Esophagus squamous epithelium (tissue), 5 donors: ENCODE data around the gene RFTN1. TPM values are rescaled to one million over a fixed set of nuclear protein-coding genes. Genes with fewer than 3 reads are reported as not detected.

ENCODE experiments used
- DNase-seq: peaks from one replicate; lab custom pipeline; 2025; lab: John Stamatoyannopoulos, UW
- H3K27ac ChIP-seq, 4 donors: fragments of 200-600 bp; sonication (generic); one replicate each; pipeline ENCODE4 v1.5.1; 2016 to 2019; ENCODE audit warnings: mild to moderate bottlenecking in 1 of 4
- H3K27me3 ChIP-seq, 4 donors: fragments of 200-600 bp; sonication (generic); 1 replicate in 3 of 4; 2 replicates in 1 of 4; pipeline versions ENCODE4 v1.5.1 to v1.6.0; 2017 to 2021; ENCODE audit warnings: antibody characterized with exemption in 1 of 4
- H3K36me3 ChIP-seq, 3 donors: fragments of 200-600 bp; sonication (generic); one replicate each; pipeline ENCODE4 v1.5.1; 2016 to 2019
- H3K4me1 ChIP-seq, 3 donors: fragments of 200-600 bp; sonication (generic); one replicate each; pipeline ENCODE4 v1.5.1; 2017 to 2019
- H3K4me3 ChIP-seq, 4 donors: fragments of 200-600 bp; sonication (generic); 1 replicate in 3 of 4; 2 replicates in 1 of 4; pipeline ENCODE4 v1.5.1; 2016 to 2019; ENCODE audit warnings: mild to moderate bottlenecking in 2 of 4, moderate library complexity in 1 of 4
- H3K9me3 ChIP-seq, 3 donors: fragments of 200-600 bp; sonication (generic); one replicate each; pipeline ENCODE4 v1.5.1; 2016 to 2019
- CTCF ChIP-seq, 6 experiments: fragments of 450-650 bp in 4 of 6; fragments of 200-600 bp in 2 of 6; sonication (generic) in 2 of 6; IDR thresholded peaks; one replicate each; pipeline ENCODE4 v1.5.1; 2016 to 2019; ENCODE audit warnings: antibody characterized with exemption in 6 of 6, mild to moderate bottlenecking in 4 of 6, moderate library complexity in 4 of 6
- POLR2A ChIP-seq, 4 donors: fragments of 450-650 bp; IDR thresholded peaks; one replicate each; pipeline ENCODE4 v1.6.1; 2017; ENCODE audit warnings: antibody characterized with exemption in 4 of 4, mild to moderate bottlenecking in 4 of 4, moderate library complexity in 3 of 4
- WGBS, 2 donors: methylation state at CpG; one replicate each; pipeline ENCODE4 v1.1.5; 2018; 5-methylcytosine and 5-hydroxymethylcytosine counted together
- intact Hi-C: fragments of 100-400 bp; cut with DNase I; formaldehyde crosslinking; loops from one replicate; pipeline ENCODE4 v1.15.0; 2022
- total RNA-seq, 4 donors: library from RNA; depleted of rRNA; stranded (reverse); fragments of >200 nt; gene quantifications; one replicate each; pipeline ENCODE4 v1.1.0, GENCODE V29; 2016
- donor health status: DM: yes; HTN: yes; CAD: no.

RFTN1 gene
- total RNA-seq, 4 donors from 2014 or later, result 5.0 to 22.7 (median 12.4) TPM

- intact Hi-C loops, result no loop called here
- Histone ChIP-seq H3K27me3 (no peaks in the 10 kb centered on the region), H3K4me1 (peaks cover 0 to 27% (median 14%) of the 10 kb centered on the region in 3 donors), H3K9me3 (no peaks in the 10 kb centered on the region), H3K27ac (no peak overlapping the region), H3K36me3 (no peaks in the 10 kb centered on the region), H3K4me3 (no peak overlapping the region)
- TF ChIP-seq POLR2A (IDR thresholded peaks at IDR 0.05) (no peak), CTCF (IDR thresholded peaks at IDR 0.05) (no peak)
- DNase-seq, result no peak
- WGBS, 2 donors, result 27 to 47% methylated on average over 2 of the region's 2 CpGs
Observed at GRCh38 chr3:16504242-16504641, 9.3 kb downstream of the RFTN1 start.

DNA sequence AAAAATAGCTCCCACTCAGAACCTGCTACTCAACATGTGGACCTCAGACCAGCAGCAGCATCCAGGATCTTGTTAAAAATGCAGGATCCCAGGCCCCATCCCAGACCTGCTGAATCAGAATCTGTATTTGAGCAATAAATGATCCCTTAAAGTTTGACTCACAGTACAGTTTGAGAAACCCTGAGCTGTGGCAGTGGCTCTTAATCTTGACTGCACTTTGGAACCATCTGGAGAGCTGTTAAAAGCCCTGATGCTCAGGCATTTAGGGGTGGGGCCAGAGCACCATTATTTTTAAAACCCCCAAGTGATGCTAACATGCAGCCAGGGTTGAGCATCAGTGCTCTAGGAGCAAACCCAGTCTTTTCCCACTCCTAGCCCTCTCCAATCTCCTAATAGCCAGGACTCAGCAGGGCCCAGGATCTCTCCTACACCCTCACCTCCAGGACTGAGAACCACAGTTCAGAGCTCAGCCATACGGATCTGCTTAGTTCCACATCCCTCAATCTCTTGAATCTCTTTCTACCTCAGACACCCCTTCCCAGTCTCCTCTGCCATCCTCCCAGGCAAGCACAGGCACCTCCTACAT, 10.2 kb downstream of the RFTN1 start:
- Histone ChIP-seq H3K36me3 (no peaks in the 10 kb centered on the region), H3K27me3 (no peaks in the 10 kb centered on the region), H3K4me1 (peaks cover 0 to 18% (median 9%) of the 10 kb centered on the region in 3 donors), H3K4me3 (no peak overlapping the region), H3K27ac (no peak overlapping the region), H3K9me3 (no peaks in the 10 kb centered on the region)
- DNase-seq, result no peak
- intact Hi-C loops, result no loop called here
- WGBS, 2 donors, result 91 to 100% methylated on average over 1 of the region's 1 CpG
- TF ChIP-seq POLR2A (IDR thresholded peaks at IDR 0.05) (no peak), CTCF (IDR thresholded peaks at IDR 0.05) (no peak)

DNA sequence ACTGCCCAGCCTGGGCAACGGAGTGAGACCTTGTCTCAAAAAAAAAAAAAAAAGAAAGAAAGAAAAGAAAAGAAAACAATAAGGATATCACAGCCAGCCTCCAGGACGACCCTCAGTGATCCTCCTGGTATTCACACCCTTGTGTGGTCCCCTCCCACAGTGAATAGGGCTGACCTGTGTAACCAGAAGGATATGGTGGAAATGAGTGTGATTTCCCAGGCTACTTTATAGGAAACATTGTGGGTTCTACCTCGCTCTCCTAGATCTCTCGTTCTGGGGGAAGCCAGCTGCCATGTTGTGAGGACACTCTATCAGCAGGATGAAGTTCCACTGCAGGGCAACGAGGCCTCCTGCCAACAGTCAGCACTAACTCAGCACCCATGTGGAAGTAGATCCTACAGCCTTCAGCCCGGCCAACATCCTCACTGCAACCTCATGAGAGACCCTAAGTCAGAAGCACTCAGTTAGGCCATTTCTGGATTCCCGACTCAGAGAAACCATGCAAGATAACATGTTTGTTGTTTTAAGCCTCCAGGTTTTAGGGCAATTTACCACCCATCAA, 11.1 kb downstream of the RFTN1 start:
- DNase-seq, result no peak
- TF ChIP-seq POLR2A (IDR thresholded peaks at IDR 0.05), result no peak
- no peak for TF ChIP-seq CTCF (IDR thresholded peaks at IDR 0.05)
- intact Hi-C loops, result no loop called here
- H3K4me3 ChIP-seq, result no peak overlapping the region
- H3K9me3 ChIP-seq, result no peaks in the 10 kb centered on the region
- H3K36me3 ChIP-seq, result no peaks in the 10 kb centered on the region
- H3K27ac ChIP-seq, result no peak overlapping the region
- WGBS, 2 donors, result 83 to 84% methylated on average over 6 of the region's 7 CpGs
- H3K27me3 ChIP-seq, result no peaks in the 10 kb centered on the region
- peaks cover 0 to 10% (median 7%) of the 10 kb centered on the region in 3 donors for H3K4me1 ChIP-seq

DNA sequence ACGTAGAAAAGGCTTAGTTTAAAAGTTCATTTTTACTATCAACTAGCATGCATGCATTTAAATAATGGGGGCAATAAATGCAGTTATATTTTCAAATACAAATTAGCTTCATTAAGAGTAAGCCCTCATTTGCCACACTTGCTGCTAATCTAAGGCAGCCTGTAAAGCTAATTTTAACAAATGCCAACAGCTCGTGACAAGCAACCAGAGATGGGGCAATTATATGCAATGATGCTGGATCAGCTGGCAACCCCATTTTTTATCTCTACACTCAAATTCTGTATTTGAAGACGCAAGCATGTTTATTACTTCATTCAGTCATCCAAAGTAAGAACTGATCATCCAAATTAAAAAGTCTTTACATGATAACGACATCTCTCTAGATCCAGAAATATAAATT, 12.1 kb downstream of the RFTN1 start:
- Histone ChIP-seq H3K27ac (no peak overlapping the region), H3K27me3 (no peaks in the 10 kb centered on the region), H3K9me3 (no peaks in the 10 kb centered on the region), H3K4me3 (no peak overlapping the region), H3K36me3 (no peaks in the 10 kb centered on the region), H3K4me1 (peaks cover 0 to 10% (median 7%) of the 10 kb centered on the region in 3 donors)
- no peak for DNase-seq
- WGBS, 2 donors, result 79 to 81% methylated on average over 4 of the region's 4 CpGs
- intact Hi-C loops, result no loop called here
- TF ChIP-seq POLR2A (IDR thresholded peaks at IDR 0.05) (no peak), CTCF (IDR thresholded peaks at IDR 0.05) (no peak)

DNA sequence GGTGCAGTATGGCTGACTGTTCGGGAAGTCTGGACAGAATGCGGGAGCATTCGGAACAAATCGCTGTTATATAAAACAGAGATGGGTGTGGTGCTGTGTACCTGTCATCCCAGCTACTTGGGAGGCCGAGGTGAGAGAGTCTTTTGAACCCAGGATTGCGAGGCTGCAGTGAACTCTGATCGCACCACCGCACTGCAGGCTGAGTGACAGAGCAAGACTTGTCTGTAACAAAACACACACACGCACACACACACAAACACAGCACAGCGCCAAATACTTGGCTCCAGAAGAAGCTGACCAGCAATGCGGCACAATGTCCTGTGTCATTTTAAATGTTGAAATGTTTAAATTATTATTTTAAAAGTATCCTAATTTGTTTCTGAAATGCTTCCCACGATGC, 12.6 kb downstream of the RFTN1 start:
- Histone ChIP-seq H3K27ac (no peak overlapping the region), H3K27me3 (no peaks in the 10 kb centered on the region), H3K4me3 (no peak overlapping the region), H3K9me3 (no peaks in the 10 kb centered on the region), H3K36me3 (no peaks in the 10 kb centered on the region), H3K4me1 (peaks cover 0 to 13% (median 7%) of the 10 kb centered on the region in 3 donors)
- no peak for DNase-seq
- WGBS, 2 donors, result 78 to 89% methylated on average over 7 to 11 of the region's 12 CpGs
- intact Hi-C loops, result no loop called here
- TF ChIP-seq POLR2A (IDR thresholded peaks at IDR 0.05) (no peak), CTCF (IDR thresholded peaks at IDR 0.05) (no peak)
